HS-27A (cell line): Measurements from ENCODE around the gene SLC6A3.
"Not testable (repeated sequence)": the region's sequence is repeated elsewhere in the genome, so short reads cannot be mapped to it uniquely, and the experiment has no call there.

Experiments
- DNase-seq: peaks from one replicate; pipeline ENCODE4 v3.0.0-alpha.2; 2012; ENCODE audit warnings: low read depth, missing footprints

SLC6A3 gene

GRCh38 chr5:1477341-1477740 lies 32.1 kb upstream of the SLC6A3 start:
- no peak for DNase-seq

- DNase-seq, result no peak
Observed at GRCh38 chr5:1476967-1477310, 31.7 kb upstream of the SLC6A3 start.

- no peak for DNase-seq
Observed at GRCh38 chr5:1476181-1476966, 31.1 kb upstream of the SLC6A3 start.

GRCh38 chr5:1475544-1475900 lies 30.3 kb upstream of the SLC6A3 start:
- DNase-seq, result not testable (repeated sequence)

- no peak for DNase-seq
Observed at GRCh38 chr5:1474866-1475543, 29.8 kb upstream of the SLC6A3 start.

GRCh38 chr5:1474183-1474839 lies 29.1 kb upstream of the SLC6A3 start:
- DNase-seq, result no peak

- no peak for DNase-seq
Observed at GRCh38 chr5:1473746-1474145, 28.5 kb upstream of the SLC6A3 start.

- no peak for DNase-seq
Observed at GRCh38 chr5:1472964-1473628, 27.9 kb upstream of the SLC6A3 start.

- DNase-seq, result no peak
Observed at GRCh38 chr5:1471997-1472963, 27.0 kb upstream of the SLC6A3 start.

GRCh38 chr5:1471240-1471853 lies 26.1 kb upstream of the SLC6A3 start:
- DNase-seq, result no peak

- DNase-seq, result no peak
Observed at GRCh38 chr5:1470762-1471211, 25.5 kb upstream of the SLC6A3 start.

GRCh38 chr5:1468629-1469527 lies 23.6 kb upstream of the SLC6A3 start:
- no peak for DNase-seq

- DNase-seq, result no peak
Observed at GRCh38 chr5:1468247-1468612, 23.0 kb upstream of the SLC6A3 start.

- DNase-seq, result no peak
Observed at GRCh38 chr5:1467341-1468246, 22.4 kb upstream of the SLC6A3 start.

- DNase-seq, result no peak
Observed at GRCh38 chr5:1466631-1467265, 21.5 kb upstream of the SLC6A3 start.

- no peak for DNase-seq
Observed at GRCh38 chr5:1465966-1466471, 20.8 kb upstream of the SLC6A3 start.

GRCh38 chr5:1465117-1465516 lies 19.9 kb upstream of the SLC6A3 start:
- no peak for DNase-seq

GRCh38 chr5:1464511-1464910 lies 19.3 kb upstream of the SLC6A3 start:
- no peak for DNase-seq
